Activated gamma-delta T cell treated with Interleukin-2 at 50 U/mL for 16 hours (primary cell): ENCODE results near the gene GRB2.
A peak's percentile ranks its signal among the peaks of the same experiment; 100 is the strongest.

ENCODE experiments used
- DNase-seq: peaks from one replicate; pipeline ENCODE4 v3.0.0-alpha.2; 2020

GRB2 gene

DNA sequence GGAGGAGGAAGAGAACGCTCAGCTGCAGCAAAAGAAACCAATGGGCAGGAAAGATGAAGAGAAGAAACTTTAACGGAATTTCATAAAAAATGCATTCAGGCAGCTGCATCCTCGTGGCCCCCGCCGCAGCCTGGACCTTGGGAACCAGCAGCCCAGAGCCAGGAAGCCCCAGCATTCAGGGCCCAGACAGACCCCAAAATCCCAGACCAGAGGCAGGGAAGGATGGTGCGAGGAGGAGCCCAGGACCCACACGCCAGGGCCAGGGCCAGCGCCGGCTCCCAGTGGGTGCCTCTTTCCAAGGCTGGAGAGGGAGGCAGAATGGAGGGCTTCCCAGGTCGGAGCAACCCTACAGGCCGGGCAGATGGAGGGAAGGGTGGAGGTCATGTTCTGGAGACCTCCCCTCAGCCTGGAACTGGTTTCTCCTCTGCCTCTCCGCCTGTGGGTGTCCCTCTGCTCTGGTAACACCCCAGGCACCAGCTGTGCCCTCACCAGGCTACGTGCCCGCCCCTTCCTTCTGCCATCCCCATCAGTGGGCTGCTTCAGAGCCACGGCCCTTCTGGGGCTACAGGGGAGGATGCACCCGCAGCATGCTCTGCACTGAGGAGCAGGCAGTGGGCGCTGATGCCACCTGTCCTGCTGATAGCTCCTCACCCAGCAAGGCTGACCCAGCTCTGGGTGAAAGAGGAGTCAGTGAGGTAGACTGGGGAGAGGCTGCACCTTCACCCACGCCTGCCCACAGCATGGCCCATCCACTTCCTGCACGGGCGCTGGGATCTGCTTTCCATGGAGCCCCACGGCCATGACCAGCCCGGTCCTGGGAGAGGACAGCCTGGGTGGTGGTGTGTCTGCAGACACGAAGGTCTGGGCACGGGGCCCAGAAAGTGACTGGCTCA lies 133.3 kb downstream of the GRB2 start:
- no peak for DNase-seq

DNA sequence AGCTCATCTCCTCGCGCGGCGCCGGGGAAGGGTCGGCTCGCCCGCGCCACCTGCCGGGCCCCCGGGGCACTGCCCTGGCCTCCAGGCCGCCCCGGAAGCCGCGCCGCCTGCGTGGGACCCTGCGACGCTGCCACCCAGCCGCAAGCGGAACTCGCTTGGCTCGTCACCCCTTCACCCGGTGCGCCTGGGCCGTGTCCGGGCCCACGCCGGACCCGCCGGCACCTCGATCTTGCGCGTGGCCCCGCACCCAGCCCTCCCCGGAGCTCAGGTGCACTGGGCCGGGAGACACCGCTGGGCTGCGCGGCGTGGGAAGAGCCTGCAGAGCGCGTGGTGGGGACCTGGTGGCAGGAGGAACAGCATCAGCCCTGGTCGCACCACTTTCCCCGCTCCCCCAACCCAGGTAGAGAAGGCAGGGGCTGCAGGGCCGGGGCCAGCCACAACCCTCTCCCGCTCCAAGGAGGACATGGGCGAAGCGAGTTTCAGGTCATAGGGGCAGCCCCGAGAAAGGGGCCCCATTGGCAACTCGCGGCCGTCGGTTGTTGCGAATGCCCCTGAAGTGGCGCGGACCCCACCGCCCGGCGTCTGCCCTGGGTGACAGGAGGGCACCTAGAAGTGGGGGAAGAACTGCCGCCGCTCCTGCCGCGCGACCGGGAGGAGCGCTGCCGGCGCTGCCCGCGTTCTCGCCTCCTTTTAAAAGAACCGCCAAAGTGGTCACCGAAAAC lies 134.1 kb downstream of the GRB2 start:
- DNase-seq: peak; percentile 87

DNA sequence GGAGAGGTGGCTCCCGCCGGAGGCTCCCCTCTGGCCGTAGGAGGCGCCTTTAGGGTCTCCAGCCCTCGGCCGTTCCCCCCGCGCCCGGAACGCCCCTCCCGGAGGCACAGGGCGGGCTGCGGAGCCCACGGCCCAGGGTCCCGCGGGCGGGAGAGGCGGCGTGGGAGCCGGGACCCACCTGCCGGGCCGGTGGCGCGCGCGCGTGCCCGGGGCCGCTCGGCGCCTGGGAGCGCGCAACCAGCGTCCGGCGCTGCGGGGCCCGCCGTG lies 134.6 kb downstream of the GRB2 start, which contains the start of gene MIF4GD:
TSS of gene MIF4GD (minus strand) at position 266 of the 267 bp plus-strand sequence. CDS start 1,036 bp downstream, outside the sequence.
- DNase-seq: no peak

DNA sequence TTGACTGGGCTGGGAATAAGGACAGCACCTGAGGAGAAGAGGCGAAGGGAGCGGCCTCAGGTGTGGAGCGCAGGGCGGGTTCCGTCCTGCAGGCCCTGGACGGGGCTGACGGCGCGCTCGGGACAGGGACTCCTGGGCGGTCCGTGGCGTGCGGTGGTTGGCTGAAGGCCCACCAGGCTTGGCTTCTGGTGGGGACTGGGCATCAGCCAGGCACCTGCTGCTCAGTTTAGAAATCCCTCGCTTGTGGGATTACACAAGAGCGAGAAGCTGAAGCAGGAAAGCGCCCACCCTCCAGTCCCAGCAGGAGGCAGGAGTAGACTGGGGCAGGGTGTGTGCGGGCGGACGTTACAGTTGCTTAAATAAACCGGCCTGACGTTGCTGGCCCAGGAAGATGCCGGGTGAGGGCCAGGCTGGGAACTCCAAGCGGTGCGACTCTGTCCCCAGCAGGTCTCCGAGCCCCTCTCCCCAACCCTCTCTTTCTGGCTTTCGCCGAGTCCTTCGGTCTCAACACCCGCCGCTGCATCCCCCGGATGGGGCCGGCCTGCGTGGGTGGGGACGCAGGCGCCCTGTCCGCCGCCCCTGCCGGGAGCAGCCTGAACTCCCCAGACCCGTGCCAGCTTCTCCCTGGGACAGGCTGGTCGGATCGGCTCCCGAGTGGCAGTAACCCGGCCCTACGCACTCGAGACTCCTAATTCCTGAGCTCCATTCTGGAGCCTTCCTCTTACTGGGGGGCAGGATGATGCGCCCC lies 135.1 kb downstream of the GRB2 start:
- peak; percentile 33 for DNase-seq

DNA sequence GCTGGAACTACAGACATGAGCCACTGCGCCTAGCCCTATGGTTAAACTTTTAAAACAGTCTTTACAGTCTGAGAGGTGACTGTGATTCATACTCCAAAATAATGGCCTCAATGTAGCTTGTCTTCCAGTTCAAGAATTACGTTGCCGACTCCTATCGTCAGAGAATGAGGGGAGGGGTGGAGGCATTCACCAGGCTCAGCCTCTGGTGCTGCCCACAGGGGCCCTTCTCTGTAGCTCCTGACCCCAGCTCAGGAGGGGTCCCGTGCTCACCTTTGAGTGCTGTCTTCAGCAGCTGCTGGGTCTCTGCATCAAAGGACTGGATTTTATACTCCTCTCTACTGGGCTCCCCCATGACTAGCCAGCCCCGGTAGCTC lies 135.6 kb downstream of the GRB2 start:
- DNase-seq: no peak
